GM12878 (cell line): Measurements from ENCODE around the gene MFSD12. TPM values are rescaled to one million over a fixed set of nuclear protein-coding genes. Genes with fewer than 3 reads are reported as not detected.

Experiments used
- ATAC-seq: fragments of 200-7000 bp; cut with Tn5 transposase; 3 replicates; pipeline ENCODE4 v1.9.1; 2020; ENCODE audit warnings: mild to moderate bottlenecking, moderate library complexity
- BruUV-seq: library from RNA; stranded (reverse); fragments of 400-500 nt; replicated peaks from 2 replicates; lab custom pipeline; 2021; lab: Mats Ljungman, UMichigan
- CTCF ChIA-PET: fragments of 300-600 bp; sonication (Branson Sonifier 250); formaldehyde crosslinking; extraction: SDS; loops from one replicate; lab custom pipeline; 2021; ENCODE audit warnings: inconsistent platforms; lab: Yijun Ruan, JAX
- POLR2A ChIA-PET: fragments of 350-600 bp; formaldehyde crosslinking; extraction: SDS; loops from one replicate; lab custom pipeline; 2021; ENCODE audit warnings: inconsistent platforms; lab: Charles Lee
- RAD21 ChIA-PET: fragments of 300-600 bp; sonication (Branson Sonifier 250); formaldehyde crosslinking; loops from one replicate; lab custom pipeline; 2023; ENCODE audit warnings: antibody characterized with exemption; ENCODE audit not compliant: unreplicated experiment; lab: Charles Lee
- SMC1A ChIA-PET: fragments of 300-600 bp; sonication (Branson Sonifier 250); formaldehyde crosslinking; loops from one replicate; lab custom pipeline; 2023; ENCODE audit not compliant: unreplicated experiment, uncharacterized antibody; lab: Charles Lee
- DNase-seq: peaks from one replicate; pipeline ENCODE4 v3.0.0-alpha.2; 2011; ENCODE audit warnings: low read depth, low spot score
- FAIRE-seq: peaks from 3 replicates; lab custom pipeline; 2011; peaks lifted over from hg19 to GRCh38; lab: Jason Lieb, UNC
- H2AFZ ChIP-seq: 2 replicates; pipeline ENCODE4 v1.6.0; 2011; ENCODE audit warnings: low read depth, low read length, control low read depth; ENCODE audit not compliant: control insufficient read depth
- H3K27ac ChIP-seq: 2 replicates; pipeline ENCODE4 v1.5.1; 2011; ENCODE audit warnings: control low read depth; ENCODE audit not compliant: control insufficient read depth, insufficient read depth
- H3K27me3 ChIP-seq, 2 experiments: replicated peaks in 1 of 2; 2 replicates each; pipeline versions ENCODE4 v1.6.0 to v1.6.1; 2011; ENCODE audit warnings: low read length in 1 of 2; ENCODE audit not compliant: control insufficient read depth in 2 of 2, insufficient read depth in 2 of 2
- H3K36me3 ChIP-seq, 2 experiments: 2 replicates each; pipeline ENCODE4 v1.5.1; 2011; ENCODE audit warnings: low read length in 1 of 2; ENCODE audit not compliant: control insufficient read depth in 2 of 2, insufficient read depth in 2 of 2
- H3K4me1 ChIP-seq: 2 replicates; pipeline ENCODE4 v1.6.1; 2011; ENCODE audit warnings: mild to moderate bottlenecking, low read length, moderate library complexity, mixed read lengths; ENCODE audit not compliant: control insufficient read depth, insufficient read depth
- H3K4me2 ChIP-seq: 2 replicates; pipeline ENCODE4 v1.6.0; 2011; ENCODE audit warnings: control low read depth; ENCODE audit not compliant: control insufficient read depth, insufficient read depth
- H3K4me3 ChIP-seq: fragments of 200-600 bp; sonication (generic); 2 replicates; pipeline ENCODE4 v1.5.1; 2016
- H3K79me2 ChIP-seq: 2 replicates; pipeline ENCODE4 v1.6.0; 2011; ENCODE audit warnings: low read length; ENCODE audit not compliant: control insufficient read depth, insufficient read depth
- H3K9ac ChIP-seq: 2 replicates; pipeline ENCODE4 v1.8.0; 2011; ENCODE audit warnings: low read length, control low read depth, mixed read lengths; ENCODE audit not compliant: control insufficient read depth, insufficient read depth
- H3K9me3 ChIP-seq: replicated peaks from 3 replicates; pipeline ENCODE4 v1.5.1; 2011; ENCODE audit warnings: mild to moderate bottlenecking, low read length; ENCODE audit not compliant: control insufficient read depth, insufficient read depth
- H4K20me1 ChIP-seq: 2 replicates; pipeline ENCODE4 v1.6.0; 2011; ENCODE audit not compliant: control insufficient read depth, insufficient read depth
- BCL11A ChIP-seq: IDR thresholded peaks from 2 replicates; pipeline ENCODE4 v1.6.1; 2011; ENCODE audit warnings: low read depth, low read length
- CBX3 ChIP-seq: fragments of 200-600 bp; sonication (generic); IDR thresholded peaks from 2 replicates; pipeline ENCODE4 v1.6.1; 2016; ENCODE audit warnings: low read depth, borderline replicate concordance
- CUX1 ChIP-seq: IDR thresholded peaks from 2 replicates; pipeline ENCODE4 v1.6.1; 2012; ENCODE audit warnings: improper control_type of control experiment, low read depth, low read length; ENCODE audit not compliant: insufficient replicate concordance
- E4F1 ChIP-seq: fragments of 450-650 bp; IDR thresholded peaks from 2 replicates; pipeline ENCODE4 v1.6.1; 2018; ENCODE audit warnings: borderline replicate concordance, mild to moderate bottlenecking; ENCODE audit not compliant: partially characterized antibody
- EGR1 ChIP-seq, 2 experiments: IDR thresholded peaks; 1 replicate in 1 of 2; 2 replicates in 1 of 2; pipeline ENCODE4 v1.6.1; 2011 to 2012; ENCODE audit warnings: low read depth in 2 of 2, low read length in 2 of 2, borderline replicate concordance in 1 of 2, mild to moderate bottlenecking in 1 of 2, moderate library complexity in 1 of 2
- FOXM1 ChIP-seq: IDR thresholded peaks from 2 replicates; pipeline ENCODE4 v1.6.1; 2012; ENCODE audit warnings: low read depth, mild to moderate bottlenecking, inconsistent platforms, low read length, moderate library complexity
- IRF3 ChIP-seq: fragments of 450-650 bp; IDR thresholded peaks from 2 replicates; pipeline ENCODE4 v1.6.1; 2014; ENCODE audit warnings: mild to moderate bottlenecking
- JUND ChIP-seq: IDR thresholded peaks from 2 replicates; pipeline ENCODE4 v1.6.1; 2012; ENCODE audit warnings: low read depth, mild to moderate bottlenecking, low read length, improper control_type of control experiment, moderate library complexity
- MXI1 ChIP-seq: fragments of 150-350 bp; IDR thresholded peaks from 2 replicates; pipeline ENCODE4 v1.6.1; 2011; ENCODE audit warnings: low read depth, mild to moderate bottlenecking, inconsistent platforms, low read length, improper control_type of control experiment
- POU2F2 ChIP-seq: IDR thresholded peaks from 3 replicates; pipeline ENCODE4 v1.6.1; 2011; ENCODE audit warnings: low read depth, mild to moderate bottlenecking, low read length, borderline replicate concordance
- SMAD5 ChIP-seq: IDR thresholded peaks from 2 replicates; pipeline ENCODE4 v1.6.1; 2016; ENCODE audit warnings: antibody characterized with exemption, low read depth
- TCF7 ChIP-seq: IDR thresholded peaks from 2 replicates; pipeline ENCODE4 v1.6.1; 2014; ENCODE audit warnings: antibody characterized with exemption, borderline replicate concordance
- WGBS: methylation state at CpG from one replicate; pipeline ENCODE4 v1.1.6; 2016; ENCODE audit warnings: low lambda C conversion rate; ENCODE audit not compliant: insufficient replicate concordance, insufficient coverage; ENCODE audit errors: missing lambda C conversion rate; 5-methylcytosine and 5-hydroxymethylcytosine counted together
- in situ Hi-C: fragments of 300-500 bp; cut with MboI; formaldehyde crosslinking; loops from 9 replicates; pipeline ENCODE4 v1.14.3; 2018; ENCODE audit warnings: mixed read lengths
- intact Hi-C: fragments of 100-400 bp; cut with micrococcal nuclease; formaldehyde crosslinking; loops from one replicate; pipeline ENCODE4 v1.14.2; 2022; ENCODE audit not compliant: unreplicated experiment
- polyA plus RNA-seq, 11 experiments: library from polyadenylated mRNA; depleted of rRNA in 4 of 11; unstranded in 6 of 11; stranded (reverse) in 5 of 11; fragments of >200 nt; fragmentation: Nextera tagmentation in 4 of 11; fragmentation: Illumina TruSeq in 1 of 11; extraction: Ambion mirVana in 4 of 11; extraction: Trizol in 1 of 11; gene quantifications; 1 replicate in 1 of 11; 2 replicates in 10 of 11; pipeline versions ENCODE4 v1.2.1 to v1.2.3, GENCODE V29; 2011 to 2016; ENCODE audit warnings: inconsistent platforms in 2 of 11, missing spikeins in 2 of 11, low read depth in 1 of 11
- total RNA-seq, 4 experiments: library from RNA; depleted of rRNA in 3 of 4; stranded (reverse); fragments of >200 nt in 3 of 4; fragmentation: Illumina TruSeq in 1 of 4; extraction: Trizol in 1 of 4; gene quantifications; 2 replicates each; pipeline versions ENCODE4 v1.2.1 to v1.2.3, GENCODE V29; 2013 to 2021
- TF ChIP-seq, protein P1 (sequence below): IDR thresholded peaks from 2 replicates; pipeline ENCODE4 v1.6.1; 2011; ENCODE audit warnings: borderline replicate concordance, low read depth, mild to moderate bottlenecking, moderate library complexity, low read length; ENCODE audit not compliant: insufficient read depth, poor library complexity, severe bottlenecking

The MFSD12 gene
- total and polyA plus RNA-seq, 10 of the 15 experiments (the other 5 are each of a cell fraction or from before 2014, with no cell fraction given), result 0.58 to 65.9 (median 16.8) TPM

DNA sequence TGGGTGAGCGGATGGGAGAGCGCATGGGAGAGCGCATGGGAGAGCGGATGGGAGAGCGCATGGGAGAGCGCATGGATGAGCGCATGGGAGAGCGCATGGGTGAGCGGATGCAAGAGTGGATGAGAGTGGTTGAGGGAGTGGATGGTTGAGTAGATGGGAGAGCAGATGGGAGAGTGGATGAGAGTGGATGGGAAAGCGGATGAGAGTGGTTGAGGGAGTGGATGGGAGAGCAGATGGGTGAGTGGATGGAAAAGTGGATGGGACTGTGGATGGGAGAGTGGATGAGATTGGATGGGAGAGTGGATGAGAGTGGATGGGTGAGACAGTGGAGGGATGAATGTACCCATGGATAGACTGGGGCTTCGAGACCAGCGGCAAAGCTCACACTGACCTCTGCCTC, 27.0 kb downstream of the MFSD12 start:
- WGBS, result 97% methylated on average over 12 of the region's 12 CpGs
- RAD21 ChIA-PET, result no interaction called here
- in situ Hi-C loops, result no loop called here
- DNase-seq (no peak), ATAC-seq (no peak), FAIRE-seq (no peak)
- Histone ChIP-seq H3K4me2 (no peak overlapping the region), H2AFZ (no peak overlapping the region), H3K79me2 (no peaks in the 10 kb centered on the region), H3K4me1 (no peaks in the 10 kb centered on the region), H4K20me1 (no peaks in the 10 kb centered on the region), H3K27ac (no peak overlapping the region), H3K36me3 (peaks cover 11 to 47% of the 10 kb centered on the region in 2 experiments), H3K9ac (no peak overlapping the region), H3K4me3 (no peak overlapping the region), H3K9me3 (no peaks in the 10 kb centered on the region), H3K27me3 (no peaks in the 10 kb centered on the region)
- POLR2A ChIA-PET, result no interaction called here
- no peak for TF ChIP-seq TCF7
- TF ChIP-seq SMAD5, result no peak
- no peak for TF ChIP-seq E4F1
- no peak for TF ChIP-seq POU2F2
- no peak for TF ChIP-seq FOXM1
- TF ChIP-seq, protein P1, sequence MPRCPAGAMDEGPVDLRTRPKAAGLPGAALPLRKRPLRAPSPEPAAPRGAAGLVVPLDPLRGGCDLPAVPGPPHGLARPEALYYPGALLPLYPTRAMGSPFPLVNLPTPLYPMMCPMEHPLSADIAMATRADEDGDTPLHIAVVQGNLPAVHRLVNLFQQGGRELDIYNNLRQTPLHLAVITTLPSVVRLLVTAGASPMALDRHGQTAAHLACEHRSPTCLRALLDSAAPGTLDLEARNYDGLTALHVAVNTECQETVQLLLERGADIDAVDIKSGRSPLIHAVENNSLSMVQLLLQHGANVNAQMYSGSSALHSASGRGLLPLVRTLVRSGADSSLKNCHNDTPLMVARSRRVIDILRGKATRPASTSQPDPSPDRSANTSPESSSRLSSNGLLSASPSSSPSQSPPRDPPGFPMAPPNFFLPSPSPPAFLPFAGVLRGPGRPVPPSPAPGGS, result no peak
- no peak for TF ChIP-seq EGR1 (IDR thresholded peaks at IDR 0.05; ENCODE audit: borderline replicate concordance in 1 of 2, low read depth in 2 of 2, low read length in 2 of 2)
- no peak for TF ChIP-seq BCL11A
- no peak for TF ChIP-seq CUX1
- no peak for TF ChIP-seq CBX3
- no peak for TF ChIP-seq IRF3
- no peak for TF ChIP-seq MXI1
- TF ChIP-seq JUND, result no peak
- SMC1A ChIA-PET, result no interaction called here
- BruUV-seq, result no TSS peak
- CTCF ChIA-PET, result no interaction called here
- intact Hi-C loops, result no loop called here
